Measurements from ENCODE around the gene ENDOU.
"Not testable (repeated sequence)": the region's sequence is repeated elsewhere in the genome, so short reads cannot be mapped to it uniquely, and the experiment has no call there.

ENDOU gene

GRCh38 chr12:47717046-47717442 is 8.2 kb downstream of the ENDOU start:
- no peak for DNase-seq

GRCh38 chr12:47715877-47716548 is 9.3 kb downstream of the ENDOU start:
- DNase-seq, result no peak

GRCh38 chr12:47715393-47715876 is 9.9 kb downstream of the ENDOU start:
- DNase-seq, result peak; percentile 86

- no peak for DNase-seq
Measured at GRCh38 chr12:47714826-47715386, 10.4 kb downstream of the ENDOU start.

GRCh38 chr12:47712171-47712570 is 13.1 kb downstream of the ENDOU start:
- no peak for DNase-seq

- DNase-seq, result no peak
Measured at GRCh38 chr12:47711448-47711847, 13.8 kb downstream of the ENDOU start.

GRCh38 chr12:47710278-47710677 is 15.0 kb downstream of the ENDOU start:
- DNase-seq, result no peak

- DNase-seq, result no peak
Measured at GRCh38 chr12:47709671-47710070, 15.6 kb downstream of the ENDOU start.

GRCh38 chr12:47709237-47709636 is 16.1 kb downstream of the ENDOU start:
- DNase-seq, result no peak

GRCh38 chr12:47707905-47708543 is 17.3 kb downstream of the ENDOU start:
- DNase-seq, result no peak

- DNase-seq, result no peak
Measured at GRCh38 chr12:47707355-47707754, 17.9 kb downstream of the ENDOU start.

GRCh38 chr12:47705566-47706425 is 19.5 kb downstream of the ENDOU start, which contains the start of gene RPAP3:
RPAP3 (minus strand) TSS chr12:47706030; CDS start chr12:47702840, 3,190 bp downstream.
- peak; percentile 89 for DNase-seq

- DNase-seq, result no peak
Measured at GRCh38 chr12:47705229-47705565, 20.1 kb downstream of the ENDOU start.

- DNase-seq, result no peak
Measured at GRCh38 chr12:47704719-47705118, 20.6 kb downstream of the ENDOU start.

- no peak for DNase-seq
Measured at GRCh38 chr12:47700263-47700662, 25.0 kb downstream of the ENDOU start.

- no peak for DNase-seq
Measured at GRCh38 chr12:47698631-47699030, 26.7 kb downstream of the ENDOU start.

- no peak for DNase-seq
Measured at GRCh38 chr12:47698055-47698454, 27.2 kb downstream of the ENDOU start.

- no peak for DNase-seq
Measured at GRCh38 chr12:47689215-47689614, 36.1 kb downstream of the ENDOU start.

- DNase-seq, result no peak
Measured at GRCh38 chr12:47687636-47688035, 37.7 kb downstream of the ENDOU start.

GRCh38 chr12:47686645-47687240 is 38.5 kb downstream of the ENDOU start:
- peak; percentile 32 for DNase-seq

GRCh38 chr12:47679785-47680184 is 45.5 kb downstream of the ENDOU start:
- no peak for DNase-seq

- DNase-seq, result no peak
Measured at GRCh38 chr12:47672068-47672467, 53.2 kb downstream of the ENDOU start.

GRCh38 chr12:47667935-47668334 is 57.4 kb downstream of the ENDOU start:
- DNase-seq, result not testable (repeated sequence)
